LNCaP clone FGC (cell line): ENCODE data around the gene WDR93.

Source experiments
- DNase-seq: peaks from one replicate; pipeline ENCODE4 v3.0.0-alpha.2; 2011; ENCODE audit warnings: low read depth
- H3K4me3 ChIP-seq: 2 replicates; pipeline ENCODE4 v1.5.1; 2011; ENCODE audit warnings: mild to moderate bottlenecking, low read depth, low read length, control low read depth
- CTCF ChIP-seq: IDR thresholded peaks from 2 replicates; pipeline ENCODE4 v1.5.1; 2012; ENCODE audit warnings: mild to moderate bottlenecking; ENCODE audit not compliant: control insufficient read depth, insufficient read depth; ENCODE audit errors: extremely low read depth

WDR93 gene

GRCh38 chr15:89776274-89777072 lies 85.9 kb downstream of the WDR93 start, which contains the start of gene MESP2:
MESP2 (plus strand) TSS chr15:89776332; CDS start chr15:89776358, 26 bp downstream.
- peak within 1 kb of the TSS; percentile 42 for H3K4me3 ChIP-seq
- DNase-seq = no peak
- TF ChIP-seq CTCF = peak; percentile 27; the same call in 1 of the 2 replicates

- no peak for DNase-seq
- H3K4me3 ChIP-seq = no peak overlapping the region
- TF ChIP-seq CTCF = no peak
These were observed 86.6 kb downstream of the WDR93 start for GRCh38 chr15:89777073-89777751.

- TF ChIP-seq CTCF = no peak
These were observed 87.3 kb downstream of the WDR93 start for GRCh38 chr15:89777782-89778380.

GRCh38 chr15:89778861-89779260 lies 88.2 kb downstream of the WDR93 start:
- H3K4me3 ChIP-seq = no peak overlapping the region
- TF ChIP-seq CTCF = no peak
- DNase-seq = no peak

More at GRCh38 chr15:89777782-89778380, 87.3 kb downstream of the WDR93 start:
- H3K4me3 ChIP-seq = no peak overlapping the region
- no peak for DNase-seq

GRCh38 chr15:89780601-89781000 lies 90.0 kb downstream of the WDR93 start:
- no peak for TF ChIP-seq CTCF
- no peak for DNase-seq

GRCh38 chr15:89781055-89781454 lies 90.4 kb downstream of the WDR93 start:
- DNase-seq = no peak

More at GRCh38 chr15:89780601-89781000, 90.0 kb downstream of the WDR93 start:
- no peak overlapping the region for H3K4me3 ChIP-seq

More at GRCh38 chr15:89781055-89781454, 90.4 kb downstream of the WDR93 start:
- no peak for TF ChIP-seq CTCF
- no peak overlapping the region for H3K4me3 ChIP-seq
